ENCODE data around the gene ITPK1. TPM values are rescaled to one million over a fixed set of nuclear protein-coding genes. Genes with fewer than 3 reads are reported as not detected.
A peak's percentile ranks its signal among the peaks of the same experiment; 100 is the strongest.

The ITPK1 gene
- polyA plus RNA-seq, 1 donor from 2014 or later: 43.1 TPM

GRCh38 chr14:93089521-93090269 lies 26.0 kb downstream of the ITPK1 start:
- H3K9me3 Mint-ChIP-seq: no peaks in the 10 kb centered on the region
- peaks cover 5 to 13% (median 13%) of the 10 kb centered on the region in 3 donors for H3K4me1 Mint-ChIP-seq
- peak overlapping the region in 1 of 3 donors; percentile 53 for H3K27ac Mint-ChIP-seq
- H3K4me3 Mint-ChIP-seq: peak overlapping the region in 1 of 4 donors; percentile 68
- no peaks in the 10 kb centered on the region for H3K36me3 Mint-ChIP-seq
- H3K27me3 Mint-ChIP-seq: no peaks in the 10 kb centered on the region

GRCh38 chr14:93086441-93087055 lies 29.2 kb downstream of the ITPK1 start:
- Mint-ChIP-seq H3K4me3 (peak overlapping the region in 1 of 4 donors; percentile 68), H3K27me3 (no peaks in the 10 kb centered on the region), H3K4me1 (peaks cover 5 to 27% (median 27%) of the 10 kb centered on the region in 3 donors), H3K36me3 (peaks cover 6% of the 10 kb centered on the region), H3K9me3 (no peaks in the 10 kb centered on the region), H3K27ac (peak overlapping the region in 2 of 3 donors; percentile 39 to 62)

- H3K9me3 Mint-ChIP-seq: no peaks in the 10 kb centered on the region
- peaks cover 6% of the 10 kb centered on the region for H3K36me3 Mint-ChIP-seq
- H3K4me1 Mint-ChIP-seq: peaks cover 9 to 30% (median 30%) of the 10 kb centered on the region in 3 donors
- H3K27ac Mint-ChIP-seq: peak overlapping the region in 1 of 3 donors; percentile 62
- no peaks in the 10 kb centered on the region for H3K27me3 Mint-ChIP-seq
- no peak overlapping the region for H3K4me3 Mint-ChIP-seq
These were observed 29.8 kb downstream of the ITPK1 start for GRCh38 chr14:93085911-93086310.

GRCh38 chr14:93084866-93085857 lies 30.6 kb downstream of the ITPK1 start:
- H3K27me3 Mint-ChIP-seq: no peaks in the 10 kb centered on the region
- peak overlapping the region in 1 of 4 donors; percentile 14 for H3K4me3 Mint-ChIP-seq
- no peaks in the 10 kb centered on the region for H3K9me3 Mint-ChIP-seq
- peak overlapping the region in 1 of 3 donors; percentile 51 for H3K27ac Mint-ChIP-seq
- peaks cover 6% of the 10 kb centered on the region for H3K36me3 Mint-ChIP-seq
- H3K4me1 Mint-ChIP-seq: peaks cover 9 to 30% (median 25%) of the 10 kb centered on the region in 3 donors

- Mint-ChIP-seq H3K4me3 (no peak overlapping the region), H3K27me3 (no peaks in the 10 kb centered on the region), H3K4me1 (peaks cover 10 to 33% (median 25%) of the 10 kb centered on the region in 3 donors), H3K9me3 (no peaks in the 10 kb centered on the region), H3K27ac (peak overlapping the region in 1 of 3 donors; percentile 51), H3K36me3 (peaks cover 6% of the 10 kb centered on the region)
These were observed 31.3 kb downstream of the ITPK1 start for GRCh38 chr14:93084402-93084801.

- Mint-ChIP-seq H3K9me3 (no peaks in the 10 kb centered on the region), H3K36me3 (peaks cover 7% of the 10 kb centered on the region), H3K27ac (peak overlapping the region in 1 of 3 donors; percentile 51), H3K4me3 (peak overlapping the region in 2 of 4 donors; percentile 60 to 75), H3K4me1 (peaks cover 14 to 37% (median 28%) of the 10 kb centered on the region in 3 donors), H3K27me3 (no peaks in the 10 kb centered on the region)
These were observed 31.8 kb downstream of the ITPK1 start for GRCh38 chr14:93083917-93084316.

GRCh38 chr14:93082576-93083001 lies 33.1 kb downstream of the ITPK1 start:
- H3K27ac Mint-ChIP-seq: peak overlapping the region; percentile 31 to 87 (median 68)
- peaks cover 17 to 37% (median 30%) of the 10 kb centered on the region in 3 donors for H3K4me1 Mint-ChIP-seq
- peaks cover 7% of the 10 kb centered on the region for H3K36me3 Mint-ChIP-seq
- H3K9me3 Mint-ChIP-seq: no peaks in the 10 kb centered on the region
- no peaks in the 10 kb centered on the region for H3K27me3 Mint-ChIP-seq
- peak overlapping the region in 1 of 4 donors; percentile 6 for H3K4me3 Mint-ChIP-seq

GRCh38 chr14:93081876-93082570 lies 33.7 kb downstream of the ITPK1 start:
- H3K4me1 Mint-ChIP-seq: peaks cover 17 to 37% (median 31%) of the 10 kb centered on the region in 3 donors
- peak overlapping the region; percentile 31 to 87 (median 68) for H3K27ac Mint-ChIP-seq
- H3K4me3 Mint-ChIP-seq: peak overlapping the region in 3 of 4 donors; percentile 6 to 81 (median 47)
- no peaks in the 10 kb centered on the region for H3K27me3 Mint-ChIP-seq
- no peaks in the 10 kb centered on the region for H3K9me3 Mint-ChIP-seq
- H3K36me3 Mint-ChIP-seq: peaks cover 9% of the 10 kb centered on the region

GRCh38 chr14:93079865-93080403 lies 35.8 kb downstream of the ITPK1 start:
- peaks cover 17 to 37% (median 35%) of the 10 kb centered on the region in 3 donors for H3K4me1 Mint-ChIP-seq
- peaks cover 11% of the 10 kb centered on the region for H3K36me3 Mint-ChIP-seq
- H3K27ac Mint-ChIP-seq: no peak overlapping the region
- H3K27me3 Mint-ChIP-seq: no peaks in the 10 kb centered on the region
- H3K9me3 Mint-ChIP-seq: no peaks in the 10 kb centered on the region
- H3K4me3 Mint-ChIP-seq: no peak overlapping the region

- peaks cover 13% of the 10 kb centered on the region for H3K36me3 Mint-ChIP-seq
- peak overlapping the region in 2 of 4 donors; percentile 58 to 79 for H3K4me3 Mint-ChIP-seq
- peaks cover 22 to 43% (median 41%) of the 10 kb centered on the region in 3 donors for H3K4me1 Mint-ChIP-seq
- peak overlapping the region in 1 of 3 donors; percentile 75 for H3K27ac Mint-ChIP-seq
- H3K27me3 Mint-ChIP-seq: no peaks in the 10 kb centered on the region
- no peaks in the 10 kb centered on the region for H3K9me3 Mint-ChIP-seq
These were observed 36.4 kb downstream of the ITPK1 start for GRCh38 chr14:93079321-93079720.

- H3K36me3 Mint-ChIP-seq: peaks cover 10% of the 10 kb centered on the region
- H3K9me3 Mint-ChIP-seq: no peaks in the 10 kb centered on the region
- H3K27me3 Mint-ChIP-seq: no peaks in the 10 kb centered on the region
- peak overlapping the region in 1 of 3 donors; percentile 75 for H3K27ac Mint-ChIP-seq
- peak overlapping the region in 2 of 4 donors; percentile 58 to 79 for H3K4me3 Mint-ChIP-seq
- H3K4me1 Mint-ChIP-seq: peaks cover 27 to 46% (median 45%) of the 10 kb centered on the region in 3 donors
These were observed 36.9 kb downstream of the ITPK1 start for GRCh38 chr14:93078870-93079269.

GRCh38 chr14:93076755-93077154 lies 39.0 kb downstream of the ITPK1 start:
- H3K4me1 Mint-ChIP-seq: peaks cover 36 to 48% (median 47%) of the 10 kb centered on the region in 3 donors
- peaks cover 7% of the 10 kb centered on the region for H3K36me3 Mint-ChIP-seq
- no peak overlapping the region for H3K27ac Mint-ChIP-seq
- H3K4me3 Mint-ChIP-seq: peak overlapping the region in 1 of 4 donors; percentile 9
- no peaks in the 10 kb centered on the region for H3K9me3 Mint-ChIP-seq
- H3K27me3 Mint-ChIP-seq: no peaks in the 10 kb centered on the region

- Mint-ChIP-seq H3K9me3 (no peaks in the 10 kb centered on the region), H3K4me3 (no peak overlapping the region), H3K27me3 (no peaks in the 10 kb centered on the region), H3K27ac (peak overlapping the region in 2 of 3 donors; percentile 5 to 81), H3K4me1 (peaks cover 30 to 44% (median 43%) of the 10 kb centered on the region in 3 donors), H3K36me3 (peaks cover 7% of the 10 kb centered on the region)
These were observed 39.8 kb downstream of the ITPK1 start for GRCh38 chr14:93075891-93076290.

All from IgD-negative memory B cell (primary cell).